B cell (primary cell): ENCODE results near the gene OFD1. TPM values are rescaled to one million over a fixed set of nuclear protein-coding genes. Genes with fewer than 3 reads are reported as not detected.
"Not testable (repeated sequence)": the region's sequence is repeated elsewhere in the genome, so short reads cannot be mapped to it uniquely, and the experiment has no call there.

Experiments used
- ATAC-seq: fragments of 200-7000 bp; cut with Tn5 transposase; one replicate; pipeline ENCODE4 v1.10.0; 2021; ENCODE audit warnings: low read depth, mild to moderate bottlenecking, moderate number of reproducible peaks, moderate library complexity
- CTCF ChIA-PET: fragments of 350-600 bp; sonication (Branson Sonifier 250); formaldehyde crosslinking; loops from one replicate; lab custom pipeline; 2021; ENCODE audit warnings: antibody characterized with exemption, inconsistent platforms; lab: Charles Lee
- POLR2A ChIA-PET: fragments of 350-600 bp; sonication (Branson Sonifier 250); formaldehyde crosslinking; loops from one replicate; lab custom pipeline; 2021; ENCODE audit warnings: antibody characterized with exemption; lab: Charles Lee
- DNase-seq: peaks from one replicate; pipeline ENCODE4 v3.0.0; 2013
- H2AFZ ChIP-seq: 2 replicates; pipeline ENCODE4 v1.6.1; 2012; ENCODE audit warnings: mild to moderate bottlenecking, low read depth, low read length; ENCODE audit not compliant: insufficient read depth, poor library complexity, severe bottlenecking
- H3K27ac ChIP-seq, 2 donors: 1 replicate in 1 of 2; 2 replicates in 1 of 2; pipeline ENCODE4 v1.5.1; 2012 to 2013; ENCODE audit warnings: low read length in 2 of 2, mild to moderate bottlenecking in 2 of 2, moderate library complexity in 1 of 2
- H3K27me3 ChIP-seq, 4 experiments: fragments of 200-600 bp in 1 of 4; sonication (generic) in 1 of 4; replicated peaks in 1 of 4; 1 replicate in 2 of 4; 2 replicates in 2 of 4; pipeline versions ENCODE4 v1.6.1 to v1.7.0; 2013 to 2016; ENCODE audit warnings: low read length in 3 of 4, mild to moderate bottlenecking in 2 of 4, mixed read lengths in 1 of 4, moderate library complexity in 1 of 4; ENCODE audit not compliant: insufficient read depth in 4 of 4, control insufficient read depth in 3 of 4; ENCODE audit errors: control extremely low read depth in 1 of 4
- H3K36me3 ChIP-seq, 2 experiments: replicated peaks in 1 of 2; 1 replicate in 1 of 2; 2 replicates in 1 of 2; pipeline versions ENCODE4 v1.6.1 to v1.7.1; 2013; ENCODE audit warnings: low read length in 1 of 2; ENCODE audit not compliant: insufficient read depth in 2 of 2, control insufficient read depth in 1 of 2; ENCODE audit errors: control extremely low read depth in 1 of 2, extremely low read depth in 1 of 2
- H3K4me1 ChIP-seq, 2 donors: fragments of 200-600 bp in 1 of 2; sonication (generic) in 1 of 2; 1 replicate in 1 of 2; 2 replicates in 1 of 2; pipeline versions ENCODE4 v1.5.1 to v1.6.1; 2013 to 2017; ENCODE audit warnings: low read length in 2 of 2; ENCODE audit not compliant: control insufficient read depth in 2 of 2, insufficient read depth in 2 of 2
- H3K4me2 ChIP-seq: replicated peaks from 2 replicates; pipeline ENCODE3; 2012; ENCODE audit warnings: mild to moderate bottlenecking, low read depth, low read length; ENCODE audit not compliant: poor library complexity, severe bottlenecking
- H3K4me3 ChIP-seq, 5 experiments: fragments of 200-600 bp in 1 of 5; sonication (generic) in 1 of 5; 1 replicate in 3 of 5; 2 replicates in 2 of 5; pipeline versions ENCODE4 v1.5.1 to v1.7.0; 2011 to 2016; ENCODE audit warnings: low read length in 4 of 5, mild to moderate bottlenecking in 4 of 5, low read depth in 2 of 5, control low read depth in 1 of 5, moderate library complexity in 1 of 5; ENCODE audit not compliant: insufficient read depth in 1 of 5; ENCODE audit errors: control extremely low read depth in 1 of 5, extremely low read depth in 1 of 5
- H3K79me2 ChIP-seq: fragments of 200-600 bp; sonication (generic); one replicate; pipeline ENCODE4 v1.6.0; 2016; ENCODE audit warnings: low read length; ENCODE audit not compliant: control insufficient read depth, insufficient read depth
- H3K9ac ChIP-seq: fragments of 200-600 bp; sonication (generic); 2 replicates; pipeline ENCODE4 v1.6.1; 2017; ENCODE audit warnings: mild to moderate bottlenecking, low read length, moderate library complexity
- H3K9me3 ChIP-seq, 3 donors: one replicate each; pipeline versions ENCODE4 v1.6.1 to v1.7.1; 2013; ENCODE audit warnings: low read length in 2 of 3; ENCODE audit not compliant: control insufficient read depth in 2 of 3, insufficient read depth in 1 of 3; ENCODE audit errors: control extremely low read depth in 1 of 3
- H4K20me1 ChIP-seq: 2 replicates; pipeline ENCODE4 v1.6.0; 2012; ENCODE audit warnings: mild to moderate bottlenecking, low read length; ENCODE audit not compliant: insufficient read depth, control insufficient read depth, poor library complexity, severe bottlenecking
- H3K27ac Mint-ChIP-seq: one replicate; pipeline ENCODE4 v1.8.0; 2021; ENCODE audit warnings: mixed read lengths
- H3K27me3 Mint-ChIP-seq: one replicate; pipeline ENCODE4 v1.8.0; 2021; ENCODE audit warnings: mixed read lengths
- H3K4me1 Mint-ChIP-seq: one replicate; pipeline ENCODE4 v1.8.0; 2021; ENCODE audit warnings: mixed read lengths
- H3K4me3 Mint-ChIP-seq: one replicate; pipeline ENCODE4 v1.8.0; 2021; ENCODE audit warnings: mixed read lengths
- H3K9me3 Mint-ChIP-seq: one replicate; pipeline ENCODE4 v1.8.0; 2022; ENCODE audit warnings: mixed read lengths; ENCODE audit not compliant: insufficient read depth
- EZH2 ChIP-seq: IDR thresholded peaks from 2 replicates; pipeline ENCODE4 v1.6.1; 2012; ENCODE audit warnings: borderline replicate concordance, low read depth, mild to moderate bottlenecking, moderate library complexity, low read length; ENCODE audit not compliant: insufficient read depth, poor library complexity, severe bottlenecking
- WGBS: methylation state at CpG from one replicate; pipeline ENCODE4 v1.1.5; 2013; ENCODE audit warnings: missing lambda C conversion rate; ENCODE audit not compliant: insufficient coverage; 5-methylcytosine and 5-hydroxymethylcytosine counted together
- intact Hi-C: fragments of 100-400 bp; cut with micrococcal nuclease; formaldehyde crosslinking; loops from one replicate; pipeline ENCODE4 v1.10.0; 2022
- polyA plus RNA-seq: library from polyadenylated mRNA; depleted of rRNA; stranded (reverse); fragments of >200 nt; gene quantifications from 2 replicates; pipeline ENCODE4 v1.2.3, GENCODE V29; 2012
- total RNA-seq, 2 donors: library from RNA; stranded (reverse); fragments of 120-200 nt in 1 of 2; gene quantifications; 1 replicate in 1 of 2; 2 replicates in 1 of 2; pipeline versions ENCODE4 v1.2.3 to v1.2.4, GENCODE V29; 2013 to 2022
- TF ChIP-seq, protein P1 (sequence below): fragments of 200-600 bp; IDR thresholded peaks from one replicate; pipeline ENCODE4 v1.8.0; 2022; ENCODE audit warnings: antibody characterized with exemption, mild to moderate bottlenecking

Gene OFD1
- total and polyA plus RNA-seq, 2 donors (not counting 1 experiment from before 2014, with no cell fraction given), result 40.6 to 84.9 TPM

- H3K4me3 Mint-ChIP-seq, POLR2A ChIA-PET, H3K9me3 ChIP-seq, H3K9ac ChIP-seq, H3K4me2 ChIP-seq, H3K9me3 Mint-ChIP-seq, H2AFZ ChIP-seq, H3K27ac Mint-ChIP-seq, H3K27me3 Mint-ChIP-seq, H3K4me3 ChIP-seq, H3K27me3 ChIP-seq, H4K20me1 ChIP-seq, DNase-seq, H3K27ac ChIP-seq, ATAC-seq, intact Hi-C loops, CTCF ChIA-PET: not testable (repeated sequence)
- WGBS, result no CpG with 5 or more reads among the region's 1 CpG
- Histone ChIP-seq H3K4me1 (peaks cover 22 to 23% of the 10 kb centered on the region in 2 donors), H3K79me2 (peaks cover 49% of the 10 kb centered on the region), H3K36me3 (peaks cover 0 to 10% of the 10 kb centered on the region in 2 experiments)
- peaks cover 67% of the 10 kb centered on the region for H3K4me1 Mint-ChIP-seq
Observed at GRCh38 chrX:13730523-13730922, 4.0 kb upstream of the OFD1 start.

DNA sequence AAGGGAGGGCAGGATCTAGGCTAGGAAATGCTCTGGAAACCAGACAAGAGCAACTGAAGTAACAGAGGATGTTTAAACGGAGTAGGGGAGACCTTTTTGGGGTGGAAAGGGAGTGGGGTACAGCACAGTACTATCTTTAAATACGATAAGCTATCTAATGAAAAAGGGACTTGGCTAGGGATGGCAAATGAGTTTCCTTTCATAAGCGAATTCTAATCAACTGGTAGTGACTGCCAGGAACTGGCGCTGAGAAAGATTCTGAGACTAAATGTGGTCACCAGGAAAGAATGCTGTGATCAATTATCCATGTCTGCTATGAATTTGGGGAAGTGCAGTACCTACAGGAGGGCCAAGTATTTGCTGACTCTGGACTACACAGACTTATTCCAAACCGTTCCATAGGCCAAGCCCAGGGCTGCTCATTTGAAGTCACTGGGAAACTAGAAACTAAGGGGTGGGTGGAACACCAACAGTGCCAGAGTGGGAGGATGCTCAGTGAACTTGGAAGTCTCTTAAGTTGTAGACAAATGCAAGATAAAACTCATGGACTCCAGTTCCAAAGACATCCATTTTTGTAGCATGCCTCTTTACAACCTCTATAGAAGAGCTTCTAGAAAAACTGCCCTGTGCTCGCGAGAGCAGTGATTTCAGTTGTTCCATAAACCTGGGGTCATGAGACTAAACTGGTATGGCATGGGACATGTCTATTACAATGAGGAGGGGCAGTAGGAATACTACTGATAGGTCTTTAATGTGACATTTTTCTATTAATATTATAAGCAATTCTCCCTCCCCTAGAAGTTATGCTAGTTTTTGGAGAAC lies 2.1 kb upstream of the OFD1 start:
- peaks cover 38 to 39% of the 10 kb centered on the region in 2 donors for H3K4me1 ChIP-seq
- peaks cover 0 to 12% of the 10 kb centered on the region in 2 experiments for H3K36me3 ChIP-seq
- peaks cover 53% of the 10 kb centered on the region for H3K79me2 ChIP-seq
- H4K20me1 ChIP-seq, result no peaks in the 10 kb centered on the region
- H3K27me3 ChIP-seq, result no peaks in the 10 kb centered on the region
- no peak for ATAC-seq
- Mint-ChIP-seq H3K27ac (peak overlapping the region; percentile 74), H3K4me3 (peak overlapping the region; percentile 64), H3K9me3 (no peaks in the 10 kb centered on the region), H3K4me1 (peaks cover 65% of the 10 kb centered on the region), H3K27me3 (no peaks in the 10 kb centered on the region)
- H3K9me3 ChIP-seq, result no peaks in the 10 kb centered on the region
- intact Hi-C loops, result loop anchor here (2.0 kb wide), 1 partner anchor 34 kb away; no protein-coding TSS in a partner anchor
- no CpG with 5 or more reads among the region's 7 CpGs for WGBS
- no peak overlapping the region for H3K9ac ChIP-seq
- H2AFZ ChIP-seq, result no peak overlapping the region
- CTCF ChIA-PET, result interaction anchor here (0.8 kb wide), 1 partner anchor 44 kb away, joined by 4 read pairs; the partner anchor contains the start of gene RAB9A
- peak overlapping the region in 1 of 2 donors; percentile 26 for H3K27ac ChIP-seq
- POLR2A ChIA-PET, result no interaction called here
- no peak overlapping the region for H3K4me3 ChIP-seq
- no peak for TF ChIP-seq EZH2
- TF ChIP-seq, protein P1, sequence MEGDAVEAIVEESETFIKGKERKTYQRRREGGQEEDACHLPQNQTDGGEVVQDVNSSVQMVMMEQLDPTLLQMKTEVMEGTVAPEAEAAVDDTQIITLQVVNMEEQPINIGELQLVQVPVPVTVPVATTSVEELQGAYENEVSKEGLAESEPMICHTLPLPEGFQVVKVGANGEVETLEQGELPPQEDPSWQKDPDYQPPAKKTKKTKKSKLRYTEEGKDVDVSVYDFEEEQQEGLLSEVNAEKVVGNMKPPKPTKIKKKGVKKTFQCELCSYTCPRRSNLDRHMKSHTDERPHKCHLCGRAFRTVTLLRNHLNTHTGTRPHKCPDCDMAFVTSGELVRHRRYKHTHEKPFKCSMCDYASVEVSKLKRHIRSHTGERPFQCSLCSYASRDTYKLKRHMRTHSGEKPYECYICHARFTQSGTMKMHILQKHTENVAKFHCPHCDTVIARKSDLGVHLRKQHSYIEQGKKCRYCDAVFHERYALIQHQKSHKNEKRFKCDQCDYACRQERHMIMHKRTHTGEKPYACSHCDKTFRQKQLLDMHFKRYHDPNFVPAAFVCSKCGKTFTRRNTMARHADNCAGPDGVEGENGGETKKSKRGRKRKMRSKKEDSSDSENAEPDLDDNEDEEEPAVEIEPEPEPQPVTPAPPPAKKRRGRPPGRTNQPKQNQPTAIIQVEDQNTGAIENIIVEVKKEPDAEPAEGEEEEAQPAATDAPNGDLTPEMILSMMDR, result no peak
- DNase-seq, result no peak
- peak overlapping the region; percentile 78 for H3K4me2 ChIP-seq
